GM19397 (cell line): ENCODE results near the gene NLRP14.

Experiments used
- ATAC-seq: cut with Tn5 transposase; IDR thresholded peaks from one replicate; pipeline ENCODE4 v1.9.1; 2021; ENCODE audit warnings: mild to moderate bottlenecking, moderate library complexity; ENCODE audit not compliant: unreplicated experiment

NLRP14 gene

GRCh38 chr11:7020183-7020917 is at the start of gene NLRP14, which contains the start of gene ZNF214:
TSS of gene NLRP14 (plus strand) at chr11:7020479. CDS start at chr11:7038587, 18,108 bp downstream.
TSS of gene ZNF214 (minus strand) at chr11:7020346. CDS start at chr11:7002835, 17,511 bp downstream.
- ATAC-seq = no peak

GRCh38 chr11:6979365-6979764 is 40.9 kb upstream of the NLRP14 start:
- no peak for ATAC-seq

GRCh38 chr11:6986487-6986886 is 33.8 kb upstream of the NLRP14 start:
- no peak for ATAC-seq

GRCh38 chr11:6988506-6988905 is 31.8 kb upstream of the NLRP14 start:
- ATAC-seq = no peak

- no peak for ATAC-seq
Observed at GRCh38 chr11:6991227-6991626, 29.1 kb upstream of the NLRP14 start.

GRCh38 chr11:6992026-6992425 is 28.3 kb upstream of the NLRP14 start:
- no peak for ATAC-seq

- ATAC-seq = no peak
Observed at GRCh38 chr11:6992457-6993417, 27.5 kb upstream of the NLRP14 start.

GRCh38 chr11:6995703-6996102 is 24.6 kb upstream of the NLRP14 start:
- ATAC-seq = no peak

- no peak for ATAC-seq
Observed at GRCh38 chr11:7004482-7004881, 15.8 kb upstream of the NLRP14 start.

GRCh38 chr11:7014118-7014517 is 6.2 kb upstream of the NLRP14 start:
- ATAC-seq = no peak

- no peak for ATAC-seq
Observed at GRCh38 chr11:7016011-7016410, 4.3 kb upstream of the NLRP14 start.

- no peak for ATAC-seq
Observed at GRCh38 chr11:7019500-7020182, 638 bp upstream of the NLRP14 start.

GRCh38 chr11:7021318-7021717 is 1.0 kb downstream of the NLRP14 start:
- no peak for ATAC-seq

- no peak for ATAC-seq
Observed at GRCh38 chr11:7028141-7028540, 7.9 kb downstream of the NLRP14 start.

GRCh38 chr11:7030836-7031235 is 10.6 kb downstream of the NLRP14 start:
- ATAC-seq = no peak

GRCh38 chr11:7031471-7031871 is 11.2 kb downstream of the NLRP14 start:
- no peak for ATAC-seq

- no peak for ATAC-seq
Observed at GRCh38 chr11:7032692-7033091, 12.4 kb downstream of the NLRP14 start.

- no peak for ATAC-seq
Observed at GRCh38 chr11:7034019-7034418, 13.7 kb downstream of the NLRP14 start.

GRCh38 chr11:7046474-7047175 is 26.3 kb downstream of the NLRP14 start:
- ATAC-seq = no peak

GRCh38 chr11:7050191-7050590 is 29.9 kb downstream of the NLRP14 start:
- no peak for ATAC-seq
